ENCODE measurements around the gene MAGI1. TPM values are rescaled to one million over a fixed set of nuclear protein-coding genes. Genes with fewer than 3 reads are reported as not detected.

MAGI1 gene
- polyA plus RNA-seq, 1 of the 3 experiments (the other 2 are of a cell fraction) = 10.3 TPM

- Histone ChIP-seq H3K27ac (ENCODE audit: low read depth in 2 of 2, low read length in 1 of 2) (no peak overlapping the region), H3K9me2 (no peaks in the 10 kb centered on the region), H3K79me2 (ENCODE audit: insufficient read depth) (no peaks in the 10 kb centered on the region), H3K9me3 (no peaks in the 10 kb centered on the region), H3K4me2 (no peak overlapping the region), H3F3A (replicated peaks; ENCODE audit: insufficient read depth) (peaks cover 16% of the 10 kb centered on the region), H4K20me1 (ENCODE audit: insufficient read depth) (no peaks in the 10 kb centered on the region), H3K9ac (no peak overlapping the region), H3K27me3 (ENCODE audit: insufficient read depth) (no peaks in the 10 kb centered on the region), H3K4me1 (ENCODE audit: control insufficient read depth in 1 of 2, insufficient read depth in 2 of 2, low read depth in 1 of 2, low read length in 1 of 2) (peaks cover 7 to 19% of the 10 kb centered on the region in 2 experiments; a peak in 3 of 4 replicates), H2AFZ (ENCODE audit: low read depth) (no peak overlapping the region), H3K4me3 (ENCODE audit: low read depth in 2 of 2, low read length in 1 of 2) (no peak overlapping the region), H3K36me3 (replicated peaks in 1 of 2; ENCODE audit: control insufficient read depth in 1 of 2, insufficient read depth in 2 of 2, low read length in 1 of 2) (no peaks in the 10 kb centered on the region)
- ChIA-PET CTCF (interaction anchor here (0.8 to 1.5 kb wide), 2 partner anchors 66 to 625 kb away, joined by 3 read pairs; no protein-coding TSS in a partner anchor), POLR2A (no interaction called here)
- no peak for DNase-seq
- TF ChIP-seq SMC3 (IDR thresholded peaks at IDR 0.05; ENCODE audit: low read depth, low read length) (no peak), RXRA (IDR thresholded peaks at IDR 0.05; ENCODE audit: borderline replicate concordance, low read depth) (no peak)
- 89% methylated on average over 8 of the region's 8 CpGs for WGBS (ENCODE audit: low lambda C conversion rate)
Measured at GRCh38 chr3:66073464-66074141, 34.9 kb upstream of the MAGI1 start.

- POLR2A ChIA-PET = no interaction called here
- no peaks in the 10 kb centered on the region for H3K4me1 ChIP-seq (ENCODE audit: control insufficient read depth in 1 of 2, insufficient read depth in 2 of 2, low read depth in 1 of 2, low read length in 1 of 2)
- no peak overlapping the region for H3K27ac ChIP-seq (ENCODE audit: low read depth in 2 of 2, low read length in 1 of 2)
- H3F3A ChIP-seq (replicated peaks; ENCODE audit: insufficient read depth) = no peaks in the 10 kb centered on the region
- CTCF ChIA-PET = no interaction called here
- no peaks in the 10 kb centered on the region for H3K9me2 ChIP-seq
- H3K4me3 ChIP-seq (ENCODE audit: low read depth in 2 of 2, low read length in 1 of 2) = no peak overlapping the region
- H3K79me2 ChIP-seq (ENCODE audit: insufficient read depth) = no peaks in the 10 kb centered on the region
- H4K20me1 ChIP-seq (ENCODE audit: insufficient read depth) = no peaks in the 10 kb centered on the region
- H2AFZ ChIP-seq (ENCODE audit: low read depth) = no peak overlapping the region
- H3K27me3 ChIP-seq (ENCODE audit: insufficient read depth) = no peaks in the 10 kb centered on the region
- TF ChIP-seq POLR2AphosphoS5 (IDR thresholded peaks at IDR 0.05; ENCODE audit: low read depth, low read length) = no peak
- H3K36me3 ChIP-seq (replicated peaks in 1 of 2; ENCODE audit: control insufficient read depth in 1 of 2, insufficient read depth in 2 of 2, low read length in 1 of 2) = no peaks in the 10 kb centered on the region
- WGBS (ENCODE audit: low lambda C conversion rate) = 81% methylated on average over 4 of the region's 4 CpGs
- DNase-seq = no peak
- no peaks in the 10 kb centered on the region for H3K9me3 ChIP-seq
- no peak overlapping the region for H3K4me2 ChIP-seq
- no peak overlapping the region for H3K9ac ChIP-seq
Measured at GRCh38 chr3:66068255-66068654, 29.5 kb upstream of the MAGI1 start.

GRCh38 chr3:66066963-66067617, 28.4 kb upstream of the MAGI1 start:
- no peaks in the 10 kb centered on the region for H3K9me2 ChIP-seq
- no peaks in the 10 kb centered on the region for H3F3A ChIP-seq (replicated peaks; ENCODE audit: insufficient read depth)
- H3K27ac ChIP-seq (ENCODE audit: low read depth in 2 of 2, low read length in 1 of 2) = no peak overlapping the region
- no peaks in the 10 kb centered on the region for H4K20me1 ChIP-seq (ENCODE audit: insufficient read depth)
- no peaks in the 10 kb centered on the region for H3K9me3 ChIP-seq
- H3K4me2 ChIP-seq = no peak overlapping the region
- no peak overlapping the region for H2AFZ ChIP-seq (ENCODE audit: low read depth)
- no peak for DNase-seq
- H3K27me3 ChIP-seq (ENCODE audit: insufficient read depth) = no peaks in the 10 kb centered on the region
- no peaks in the 10 kb centered on the region for H3K36me3 ChIP-seq (replicated peaks in 1 of 2; ENCODE audit: control insufficient read depth in 1 of 2, insufficient read depth in 2 of 2, low read length in 1 of 2)
- H3K79me2 ChIP-seq (ENCODE audit: insufficient read depth) = no peaks in the 10 kb centered on the region
- no peak overlapping the region for H3K4me3 ChIP-seq (ENCODE audit: low read depth in 2 of 2, low read length in 1 of 2)
- no peaks in the 10 kb centered on the region for H3K4me1 ChIP-seq (ENCODE audit: control insufficient read depth in 1 of 2, insufficient read depth in 2 of 2, low read depth in 1 of 2, low read length in 1 of 2)
- CTCF ChIA-PET = no interaction called here
- TF ChIP-seq NRF1 (IDR thresholded peaks at IDR 0.05; ENCODE audit: low read depth, low read length) (no peak), FOSL2 (IDR thresholded peaks at IDR 0.05; ENCODE audit: borderline replicate concordance, low read depth) (no peak), YY1 (IDR thresholded peaks at IDR 0.05; ENCODE audit: low read depth) (no peak), PBX3 (IDR thresholded peaks at IDR 0.05) (no peak), ELF1 (IDR thresholded peaks at IDR 0.05) (no peak), IRF3 (IDR thresholded peaks at IDR 0.05; ENCODE audit: low read depth, low read length) (no peak), GABPA (IDR thresholded peaks at IDR 0.05; ENCODE audit: low read depth) (no peak), RFX5 (IDR thresholded peaks at IDR 0.05; ENCODE audit: low read length) (no peak), NFIC (IDR thresholded peaks at IDR 0.05; ENCODE audit: borderline replicate concordance) (no peak), RAD21 (IDR thresholded peaks at IDR 0.05; ENCODE audit: low read length) (no peak)
- POLR2A ChIA-PET = no interaction called here
- H3K9ac ChIP-seq = no peak overlapping the region
- 66% methylated on average over 4 of the region's 4 CpGs for WGBS (ENCODE audit: low lambda C conversion rate)

Data from SK-N-SH (cell line).